Neural progenitor cell (in vitro differentiated cells): ENCODE data around the gene PRTFDC1. TPM values are rescaled to one million over a fixed set of nuclear protein-coding genes. Genes with fewer than 3 reads are reported as not detected.

Source experiments
- DNase-seq: peaks from one replicate; pipeline ENCODE4 v3.0.0-alpha.2; 2016; ENCODE audit warnings: low spot score
- H2AFZ ChIP-seq: fragments of 200-600 bp; sonication (generic); replicated peaks from 2 replicates; pipeline ENCODE4 v1.6.1; 2016; ENCODE audit warnings: antibody characterized with exemption
- H3F3A ChIP-seq: fragments of 200-600 bp; sonication (generic); 2 replicates; pipeline ENCODE4 v1.6.1; 2016; ENCODE audit warnings: antibody characterized with exemption, low read depth
- H3K27ac ChIP-seq: fragments of 200-600 bp; sonication (generic); 2 replicates; pipeline ENCODE4 v1.5.1; 2016; ENCODE audit warnings: mild to moderate bottlenecking
- H3K27me3 ChIP-seq: fragments of 200-600 bp; sonication (generic); 2 replicates; pipeline ENCODE4 v1.6.1; 2016; ENCODE audit warnings: mild to moderate bottlenecking, moderate library complexity
- H3K36me3 ChIP-seq: fragments of 200-600 bp; sonication (generic); 2 replicates; pipeline ENCODE4 v1.5.1; 2016
- H3K4me1 ChIP-seq: fragments of 200-600 bp; sonication (generic); 2 replicates; pipeline ENCODE4 v1.6.1; 2016; ENCODE audit warnings: mixed run types
- H3K4me2 ChIP-seq: fragments of 200-600 bp; sonication (generic); 2 replicates; pipeline ENCODE4 v1.6.1; 2016
- H3K4me3 ChIP-seq: fragments of 200-600 bp; sonication (generic); 2 replicates; pipeline ENCODE4 v1.5.1; 2016
- H3K79me2 ChIP-seq: fragments of 200-600 bp; sonication (generic); 2 replicates; pipeline ENCODE4 v1.6.1; 2016; ENCODE audit warnings: low read depth
- H3K9ac ChIP-seq: fragments of 200-600 bp; sonication (generic); 2 replicates; pipeline ENCODE4 v1.6.1; 2016
- H3K9me3 ChIP-seq: fragments of 200-600 bp; sonication (generic); 2 replicates; pipeline ENCODE4 v1.5.1; 2016; ENCODE audit warnings: low read depth
- H4K20me1 ChIP-seq: fragments of 200-600 bp; sonication (generic); 2 replicates; pipeline ENCODE4 v1.6.1; 2016; ENCODE audit warnings: low read depth
- H3K27ac Mint-ChIP-seq: 3 replicates; pipeline ENCODE4 v1.8.0; 2021; ENCODE audit warnings: mixed read lengths
- H3K27me3 Mint-ChIP-seq: 2 replicates; pipeline ENCODE4 v1.8.0; 2022; ENCODE audit warnings: low read depth, mild to moderate bottlenecking, inconsistent platforms, moderate library complexity, mixed read lengths; ENCODE audit not compliant: insufficient read depth
- H3K36me3 Mint-ChIP-seq: 3 replicates; pipeline ENCODE4 v1.8.0; 2021; ENCODE audit warnings: mixed read lengths
- H3K4me1 Mint-ChIP-seq: 3 replicates; pipeline ENCODE4 v1.8.0; 2021; ENCODE audit warnings: mixed read lengths
- H3K4me3 Mint-ChIP-seq: 3 replicates; pipeline ENCODE4 v1.8.0; 2021; ENCODE audit warnings: mild to moderate bottlenecking, moderate library complexity, mixed read lengths
- H3K9me3 Mint-ChIP-seq: 3 replicates; pipeline ENCODE4 v1.8.0; 2020; ENCODE audit warnings: mixed read lengths
- CTCF ChIP-seq: fragments of 200-600 bp; sonication (generic); IDR thresholded peaks from 2 replicates; pipeline ENCODE4 v1.5.1; 2017; ENCODE audit warnings: antibody characterized with exemption, mild to moderate bottlenecking
- EZH2 ChIP-seq: fragments of 200-600 bp; sonication (generic); IDR thresholded peaks from 2 replicates; pipeline ENCODE4 v1.6.1; 2017; ENCODE audit warnings: antibody characterized with exemption, mild to moderate bottlenecking, moderate library complexity
- EZH2phosphoT487 ChIP-seq: fragments of 200-600 bp; sonication (generic); IDR thresholded peaks from 2 replicates; pipeline ENCODE4 v1.6.1; 2017; ENCODE audit warnings: antibody characterized with exemption
- total RNA-seq: library from RNA; depleted of rRNA; stranded (reverse); fragments of >200 nt; gene quantifications from 2 replicates; pipeline ENCODE4 v1.2.3, GENCODE V29; 2015; ENCODE audit warnings: low replicate concordance

PRTFDC1 gene
- total RNA-seq, 1 donor from 2014 or later: 37.7 TPM

GRCh38 chr10:24902400-24902728 is 50.0 kb downstream of the PRTFDC1 start:
- no peak overlapping the region for H3K9ac ChIP-seq
- DNase-seq: no peak
- no peak overlapping the region for H3K4me3 ChIP-seq
- no peak overlapping the region for H3K27ac ChIP-seq
- Mint-ChIP-seq H3K9me3 (no peaks in the 10 kb centered on the region), H3K27ac (no peak overlapping the region), H3K36me3 (peaks cover 5% of the 10 kb centered on the region), H3K4me1 (peaks cover 15% of the 10 kb centered on the region), H3K27me3 (no peaks in the 10 kb centered on the region), H3K4me3 (no peak overlapping the region)
- no peaks in the 10 kb centered on the region for H3F3A ChIP-seq
- H3K79me2 ChIP-seq: no peaks in the 10 kb centered on the region
- no peaks in the 10 kb centered on the region for H3K36me3 ChIP-seq
- H4K20me1 ChIP-seq: no peaks in the 10 kb centered on the region
- no peak overlapping the region for H3K4me2 ChIP-seq
- TF ChIP-seq EZH2phosphoT487: no peak
- no peak for TF ChIP-seq CTCF
- TF ChIP-seq EZH2: no peak
- no peaks in the 10 kb centered on the region for H3K27me3 ChIP-seq
- no peaks in the 10 kb centered on the region for H3K9me3 ChIP-seq
- no peaks in the 10 kb centered on the region for H3K4me1 ChIP-seq
- H2AFZ ChIP-seq: no peak overlapping the region

GRCh38 chr10:24901686-24902399 is 50.6 kb downstream of the PRTFDC1 start:
- no peak overlapping the region for H3K9ac ChIP-seq
- H3K4me2 ChIP-seq: no peak overlapping the region
- H3K36me3 ChIP-seq: no peaks in the 10 kb centered on the region
- Mint-ChIP-seq H3K4me3 (no peak overlapping the region), H3K9me3 (no peaks in the 10 kb centered on the region), H3K27me3 (no peaks in the 10 kb centered on the region), H3K27ac (peak overlapping the region; percentile 36), H3K36me3 (peaks cover 5% of the 10 kb centered on the region), H3K4me1 (peaks cover 18% of the 10 kb centered on the region)
- no peak overlapping the region for H3K4me3 ChIP-seq
- H3K27me3 ChIP-seq: no peaks in the 10 kb centered on the region
- H3F3A ChIP-seq: no peaks in the 10 kb centered on the region
- H2AFZ ChIP-seq: no peak overlapping the region
- H4K20me1 ChIP-seq: no peaks in the 10 kb centered on the region
- peak; percentile 25 for DNase-seq
- H3K27ac ChIP-seq: no peak overlapping the region
- TF ChIP-seq CTCF: no peak
- TF ChIP-seq EZH2phosphoT487: no peak
- no peak for TF ChIP-seq EZH2
- H3K79me2 ChIP-seq: no peaks in the 10 kb centered on the region
- no peaks in the 10 kb centered on the region for H3K9me3 ChIP-seq
- H3K4me1 ChIP-seq: no peaks in the 10 kb centered on the region

- no peak overlapping the region for H3K9ac ChIP-seq
- no peak for TF ChIP-seq EZH2phosphoT487
- TF ChIP-seq EZH2: no peak
- no peak for TF ChIP-seq CTCF
- no peaks in the 10 kb centered on the region for H3K9me3 ChIP-seq
- Mint-ChIP-seq H3K27me3 (no peaks in the 10 kb centered on the region), H3K4me1 (peaks cover 18% of the 10 kb centered on the region), H3K36me3 (peaks cover 1% of the 10 kb centered on the region), H3K9me3 (no peaks in the 10 kb centered on the region), H3K4me3 (no peak overlapping the region), H3K27ac (no peak overlapping the region)
- H3F3A ChIP-seq: no peaks in the 10 kb centered on the region
- H3K27me3 ChIP-seq: no peaks in the 10 kb centered on the region
- H3K79me2 ChIP-seq: no peaks in the 10 kb centered on the region
- H3K27ac ChIP-seq: no peak overlapping the region
- no peak overlapping the region for H3K4me3 ChIP-seq
- no peak for DNase-seq
- no peaks in the 10 kb centered on the region for H3K4me1 ChIP-seq
- no peaks in the 10 kb centered on the region for H4K20me1 ChIP-seq
- H3K36me3 ChIP-seq: no peaks in the 10 kb centered on the region
- H2AFZ ChIP-seq: no peak overlapping the region
- no peak overlapping the region for H3K4me2 ChIP-seq
Measured at GRCh38 chr10:24900888-24901685, 51.3 kb downstream of the PRTFDC1 start.
